ENCODE measurements around the gene CCDC188. TPM values are rescaled to one million over a fixed set of nuclear protein-coding genes. Genes with fewer than 3 reads are reported as not detected.
A peak's percentile ranks its signal among the peaks of the same experiment; 100 is the strongest.

Gene CCDC188
- total and polyA plus RNA-seq, 9 of the 15 experiments (the other 6 are each of a cell fraction or from before 2014, with no cell fraction given), result not detected

- 0 out of 2 replicates have a peak, but pooled peaks have one; percentile 51 for TF ChIP-seq RREB1 (CRISPR knock-in tag; IDR thresholded peaks at IDR 0.05)
- TF ChIP-seq ZNF354B (CRISPR knock-in tag; IDR thresholded peaks at IDR 0.05), result no peak
- TF ChIP-seq ZNF274 (IDR thresholded peaks at IDR 0.05; ENCODE audit: borderline replicate concordance, low read depth, low read length), result no peak
- no peak for TF ChIP-seq ZNF133 (CRISPR knock-in tag; IDR thresholded peaks at IDR 0.05)
- no peak for TF ChIP-seq SIN3A (IDR thresholded peaks at IDR 0.05; ENCODE audit: borderline replicate concordance in 2 of 2, control insufficient read depth in 1 of 2, low read depth in 2 of 2, low read length in 2 of 2)
- no peak for TF ChIP-seq MEF2D (tag; conservative IDR thresholded peaks at IDR 0.05; ENCODE audit: low read depth)
- no peak for TF ChIP-seq CCNT2 (IDR thresholded peaks at IDR 0.05; ENCODE audit: borderline replicate concordance, extremely low read depth, insufficient read length, low read depth, low read length)
- no peak for TF ChIP-seq ZC3H4 (CRISPR knock-in tag; IDR thresholded peaks at IDR 0.05; ENCODE audit: borderline replicate concordance)
- TF ChIP-seq GATAD2B (IDR thresholded peaks at IDR 0.05; ENCODE audit: borderline replicate concordance), result no peak
- no peak for TF ChIP-seq VEZF1 (CRISPR knock-in tag; IDR thresholded peaks at IDR 0.05)
- TF ChIP-seq SFPQ (IDR thresholded peaks at IDR 0.05; ENCODE audit: low read depth, low read length), result no peak
- TF ChIP-seq ELF4 (CRISPR knock-in tag; IDR thresholded peaks at IDR 0.05), result no peak
- no peak for TF ChIP-seq SIRT6 (IDR thresholded peaks at IDR 0.05; ENCODE audit: low read depth, low read length)
- TF ChIP-seq HNRNPLL (IDR thresholded peaks at IDR 0.05; ENCODE audit: low read depth, low read length, poor library complexity, severe bottlenecking), result no peak
- TF ChIP-seq U2AF1 (optimal IDR thresholded peaks at IDR 0.05; ENCODE audit: low read depth, low read length), result no peak
- no peak for TF ChIP-seq COPS2 (conservative IDR thresholded peaks at IDR 0.05)
- TF ChIP-seq ZNF561 (CRISPR knock-in tag; conservative IDR thresholded peaks at IDR 0.05), result no peak
These were observed 44.1 kb upstream of the CCDC188 start (continued) for GRCh38 chr22:20194681-20195593.
